GM23248 (cell line): ENCODE results near the gene RBM41. TPM values are rescaled to one million over a fixed set of nuclear protein-coding genes. Genes with fewer than 3 reads are reported as not detected.

ENCODE experiments used
- DNase-seq: peaks from one replicate; pipeline ENCODE4 v3.0.0-alpha.2; 2015
- H2AFZ ChIP-seq: fragments of 200-600 bp; sonication (generic); 2 replicates; pipeline ENCODE4 v1.6.1; 2016; ENCODE audit warnings: antibody characterized with exemption
- H3F3A ChIP-seq: fragments of 200-600 bp; sonication (generic); 2 replicates; pipeline ENCODE4 v1.6.1; 2016; ENCODE audit warnings: mild to moderate bottlenecking, antibody characterized with exemption, mixed run types; ENCODE audit not compliant: insufficient read depth
- H3K27ac ChIP-seq: fragments of 200-600 bp; sonication (generic); 2 replicates; pipeline ENCODE4 v1.5.1; 2016; ENCODE audit warnings: mild to moderate bottlenecking
- H3K27me3 ChIP-seq: fragments of 200-600 bp; sonication (generic); replicated peaks from 2 replicates; pipeline ENCODE4 v1.6.1; 2016; ENCODE audit warnings: mild to moderate bottlenecking; ENCODE audit not compliant: insufficient read depth
- H3K36me3 ChIP-seq: fragments of 200-600 bp; sonication (generic); 2 replicates; pipeline ENCODE4 v1.6.1; 2016; ENCODE audit warnings: low read depth, mild to moderate bottlenecking
- H3K4me1 ChIP-seq: fragments of 200-600 bp; sonication (generic); 2 replicates; pipeline ENCODE4 v1.6.1; 2016; ENCODE audit warnings: mild to moderate bottlenecking; ENCODE audit not compliant: insufficient read depth
- H3K4me2 ChIP-seq: fragments of 200-600 bp; sonication (generic); one replicate; pipeline ENCODE4 v1.6.1; 2016; ENCODE audit warnings: mild to moderate bottlenecking; ENCODE audit not compliant: unreplicated experiment
- H3K4me3 ChIP-seq: fragments of 200-600 bp; sonication (generic); 2 replicates; pipeline ENCODE4 v1.5.1; 2016; ENCODE audit warnings: mild to moderate bottlenecking
- H3K79me2 ChIP-seq: fragments of 200-600 bp; sonication (generic); 2 replicates; pipeline ENCODE4 v1.6.1; 2016; ENCODE audit warnings: mild to moderate bottlenecking; ENCODE audit not compliant: insufficient read depth
- H3K9ac ChIP-seq: fragments of 200-600 bp; sonication (generic); 2 replicates; pipeline ENCODE4 v1.6.1; 2016; ENCODE audit warnings: mild to moderate bottlenecking
- H3K9me2 ChIP-seq: fragments of 200-600 bp; sonication (generic); 2 replicates; pipeline ENCODE4 v1.6.1; 2016; ENCODE audit warnings: mixed run types, mild to moderate bottlenecking, moderate library complexity; ENCODE audit not compliant: insufficient read depth
- H3K9me3 ChIP-seq: fragments of 200-600 bp; sonication (generic); one replicate; pipeline ENCODE4 v1.6.1; 2017; ENCODE audit warnings: low read depth
- H4K20me1 ChIP-seq: fragments of 200-600 bp; sonication (generic); 2 replicates; pipeline ENCODE4 v1.6.0; 2016; ENCODE audit not compliant: insufficient read depth
- EZH2 ChIP-seq: fragments of 200-600 bp; sonication (generic); IDR thresholded peaks from 2 replicates; pipeline ENCODE4 v1.6.1; 2018; ENCODE audit warnings: antibody characterized with exemption, mild to moderate bottlenecking; ENCODE audit not compliant: insufficient read depth, poor library complexity, severe bottlenecking
- EZH2phosphoT487 ChIP-seq: fragments of 200-600 bp; sonication (generic); IDR thresholded peaks from 2 replicates; pipeline ENCODE4 v1.6.1; 2018; ENCODE audit warnings: antibody characterized with exemption, moderate library complexity, mild to moderate bottlenecking, low read depth; ENCODE audit not compliant: insufficient read depth
- WGBS, 2 experiments: methylation state at CpG; one replicate each; pipeline ENCODE4 v1.1.6; 2015 to 2017; ENCODE audit warnings: low lambda C conversion rate in 2 of 2, low coverage in 1 of 2; ENCODE audit errors: missing lambda C conversion rate in 2 of 2; 5-methylcytosine and 5-hydroxymethylcytosine counted together
- in situ Hi-C: fragments of 300-500 bp; cut with MboI; formaldehyde crosslinking; loops from 2 replicates; pipeline ENCODE4 v1.15.0; 2020
- polyA plus RNA-seq: library from polyadenylated mRNA; unstranded; fragments of >200 nt; fragmentation: Nextera tagmentation; extraction: Ambion mirVana; gene quantifications from 2 replicates; pipeline ENCODE4 v1.2.1, GENCODE V29; 2016
- total RNA-seq: library from RNA; depleted of rRNA; stranded (reverse); fragments of >200 nt; shearing (Covaris generic); gene quantifications from 2 replicates; pipeline ENCODE4 v1.2.3, GENCODE V29; 2014

RBM41 gene
- total and polyA plus RNA-seq, 2 experiments from 2014 or later = 4.9 to 12.2 TPM

- whole genome bisulfite sequencing, 2 experiments = 35 to 40% methylated on average over 6 of the region's 6 CpGs
- TF ChIP-seq EZH2 (no peak), EZH2phosphoT487 (no peak)
- no peaks in the 10 kb centered on the region for H3K9me2 ChIP-seq
- no peak overlapping the region for H3K4me2 ChIP-seq
- no peaks in the 10 kb centered on the region for H3K9me3 ChIP-seq
- H3K4me1 ChIP-seq = no peaks in the 10 kb centered on the region
- no peaks in the 10 kb centered on the region for H3K36me3 ChIP-seq
- H3F3A ChIP-seq = no peaks in the 10 kb centered on the region
- H3K4me3 ChIP-seq = no peak overlapping the region
- H3K27me3 ChIP-seq = no peaks in the 10 kb centered on the region; the same call in 1 of the 2 replicates
- H3K27ac ChIP-seq = no peak overlapping the region
- H2AFZ ChIP-seq = no peak overlapping the region
- DNase-seq = no peak
- no peaks in the 10 kb centered on the region for H4K20me1 ChIP-seq
- no peaks in the 10 kb centered on the region for H3K79me2 ChIP-seq
- no peak overlapping the region for H3K9ac ChIP-seq
- in situ Hi-C loops = no loop called here
These were observed 68.4 kb downstream of the RBM41 start for GRCh38 chrX:107050195-107050709.

GRCh38 chrX:107047622-107048021 lies 71.0 kb downstream of the RBM41 start:
- Histone ChIP-seq H3K4me1 (no peaks in the 10 kb centered on the region), H3K79me2 (no peaks in the 10 kb centered on the region), H2AFZ (no peak overlapping the region), H3K9ac (no peak overlapping the region), H3K9me2 (no peaks in the 10 kb centered on the region), H3K27ac (no peak overlapping the region), H3K36me3 (no peaks in the 10 kb centered on the region), H3K27me3 (no peaks in the 10 kb centered on the region; the same call in 1 of the 2 replicates), H3K9me3 (no peaks in the 10 kb centered on the region), H3K4me3 (no peak overlapping the region), H4K20me1 (no peaks in the 10 kb centered on the region), H3F3A (no peaks in the 10 kb centered on the region), H3K4me2 (no peak overlapping the region)
- TF ChIP-seq EZH2phosphoT487 = no peak
- no peak for TF ChIP-seq EZH2
- no peak for DNase-seq
- WGBS, 2 experiments = 4 to 25% methylated on average over 1 of the region's 1 CpG
- in situ Hi-C loops = loop anchor here (25.0 kb wide), 1 partner anchor 390 kb away; the partner anchor contains the start of gene FRMPD3

- in situ Hi-C loops = loop anchor here (25.0 kb wide), 1 partner anchor 408 kb away; the partner anchor contains the start of gene FRMPD3
- Histone ChIP-seq H3K36me3 (no peaks in the 10 kb centered on the region), H3K9me3 (no peaks in the 10 kb centered on the region), H3K4me1 (no peaks in the 10 kb centered on the region), H3K4me3 (no peak overlapping the region), H3K27me3 (no peaks in the 10 kb centered on the region), H3K4me2 (no peak overlapping the region), H3K9ac (no peak overlapping the region), H3K79me2 (no peaks in the 10 kb centered on the region), H2AFZ (no peak overlapping the region), H3K9me2 (no peaks in the 10 kb centered on the region), H3F3A (no peaks in the 10 kb centered on the region), H3K27ac (no peak overlapping the region), H4K20me1 (no peaks in the 10 kb centered on the region)
- TF ChIP-seq EZH2 (no peak), EZH2phosphoT487 (no peak)
- 6 to 15% methylated on average over 1 of the region's 1 CpG for WGBS, 2 experiments
- DNase-seq = no peak
These were observed 88.9 kb downstream of the RBM41 start for GRCh38 chrX:107029752-107030151.

- Histone ChIP-seq H4K20me1 (no peaks in the 10 kb centered on the region), H3K27me3 (no peaks in the 10 kb centered on the region), H3K27ac (no peak overlapping the region), H2AFZ (no peak overlapping the region), H3K36me3 (no peaks in the 10 kb centered on the region), H3F3A (no peaks in the 10 kb centered on the region), H3K9ac (no peak overlapping the region), H3K4me3 (no peak overlapping the region), H3K79me2 (no peaks in the 10 kb centered on the region), H3K9me2 (no peaks in the 10 kb centered on the region), H3K4me2 (no peak overlapping the region), H3K4me1 (no peaks in the 10 kb centered on the region), H3K9me3 (no peaks in the 10 kb centered on the region)
- no peak for TF ChIP-seq EZH2
- WGBS, 2 experiments = 3 to 4% methylated on average over 2 of the region's 2 CpGs
- in situ Hi-C loops = loop anchor here (25.0 kb wide), 1 partner anchor 412 kb away; the partner anchor contains the start of gene FRMPD3
- DNase-seq = peak; percentile 48
These were observed 93.1 kb downstream of the RBM41 start for GRCh38 chrX:107025545-107025944.
